Tibial artery (tissue), 4 donors: ENCODE results near the gene GABRB3.
A peak's percentile ranks its signal among the peaks of the same experiment; 100 is the strongest.

Source experiments
- DNase-seq, 2 donors: peaks; one replicate each; pipeline ENCODE4 v3.0.0-alpha.2; 2019
- H3K27ac ChIP-seq, 2 donors: fragments of 200-600 bp; sonication (generic) in 1 of 2; 1 replicate in 1 of 2; 2 replicates in 1 of 2; pipeline ENCODE4 v1.5.1; 2018 to 2019; ENCODE audit warnings: mild to moderate bottlenecking in 1 of 2
- H3K27me3 ChIP-seq, 2 donors: fragments of 200-600 bp; sonication (generic) in 1 of 2; one replicate each; pipeline versions ENCODE4 v1.5.1 to v1.6.0; 2016 to 2019
- H3K36me3 ChIP-seq, 3 donors: fragments of 200-600 bp; sonication (generic) in 2 of 3; one replicate each; pipeline ENCODE4 v1.5.1; 2016 to 2019; ENCODE audit warnings: mild to moderate bottlenecking in 2 of 3
- H3K4me1 ChIP-seq, 4 donors: fragments of 200-600 bp; sonication (generic) in 2 of 4; 1 replicate in 3 of 4; 2 replicates in 1 of 4; pipeline ENCODE4 v1.5.1; 2016 to 2019
- H3K4me3 ChIP-seq, 2 donors: fragments of 200-600 bp; sonication (generic) in 1 of 2; 1 replicate in 1 of 2; 2 replicates in 1 of 2; pipeline ENCODE4 v1.5.1; 2018 to 2019; ENCODE audit warnings: mild to moderate bottlenecking in 2 of 2
- H3K9me3 ChIP-seq, 3 donors: fragments of 200-600 bp; sonication (generic) in 1 of 3; one replicate each; pipeline ENCODE4 v1.5.1; 2016 to 2019
- intact Hi-C: fragments of 100-400 bp; cut with DNase I; formaldehyde crosslinking; loops from one replicate; pipeline ENCODE4 v1.15.0; 2023; ENCODE audit warnings: low total_unique reads
- TF ChIP-seq, protein P1 (sequence below), 2 experiments: fragments of 200-600 bp in 1 of 2; fragments of 450-650 bp in 1 of 2; IDR thresholded peaks; one replicate each; pipeline ENCODE4 v1.5.1; 2017 to 2019; ENCODE audit warnings: antibody characterized with exemption in 2 of 2, mild to moderate bottlenecking in 1 of 2, moderate library complexity in 1 of 2

The GABRB3 gene

DNA sequence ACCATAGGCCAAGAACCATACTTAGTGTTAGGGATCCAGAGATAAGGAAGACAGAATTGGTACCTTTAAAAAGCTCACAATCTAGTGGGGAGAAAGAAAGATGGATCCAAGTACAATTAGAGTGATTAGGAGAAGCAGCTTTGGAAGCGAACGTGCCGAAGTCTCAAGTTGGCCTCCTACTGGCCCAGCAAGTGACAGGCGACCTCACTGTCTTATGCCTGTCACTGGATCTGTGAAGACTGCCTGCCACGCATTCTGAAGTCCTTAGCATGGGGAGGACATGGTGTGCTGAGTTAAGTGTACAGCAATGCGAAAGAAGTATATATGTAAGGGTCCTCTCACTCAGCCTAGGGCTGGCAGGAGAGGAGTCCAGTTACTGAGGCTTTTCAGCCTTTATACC, 141.0 kb downstream of the GABRB3 start:
- no peaks in the 10 kb centered on the region for H3K4me1 ChIP-seq
- no peaks in the 10 kb centered on the region for H3K36me3 ChIP-seq
- no peaks in the 10 kb centered on the region for H3K9me3 ChIP-seq
- no peak for DNase-seq
- no peak overlapping the region for H3K4me3 ChIP-seq
- intact Hi-C loops = no loop called here
- TF ChIP-seq, protein P1, sequence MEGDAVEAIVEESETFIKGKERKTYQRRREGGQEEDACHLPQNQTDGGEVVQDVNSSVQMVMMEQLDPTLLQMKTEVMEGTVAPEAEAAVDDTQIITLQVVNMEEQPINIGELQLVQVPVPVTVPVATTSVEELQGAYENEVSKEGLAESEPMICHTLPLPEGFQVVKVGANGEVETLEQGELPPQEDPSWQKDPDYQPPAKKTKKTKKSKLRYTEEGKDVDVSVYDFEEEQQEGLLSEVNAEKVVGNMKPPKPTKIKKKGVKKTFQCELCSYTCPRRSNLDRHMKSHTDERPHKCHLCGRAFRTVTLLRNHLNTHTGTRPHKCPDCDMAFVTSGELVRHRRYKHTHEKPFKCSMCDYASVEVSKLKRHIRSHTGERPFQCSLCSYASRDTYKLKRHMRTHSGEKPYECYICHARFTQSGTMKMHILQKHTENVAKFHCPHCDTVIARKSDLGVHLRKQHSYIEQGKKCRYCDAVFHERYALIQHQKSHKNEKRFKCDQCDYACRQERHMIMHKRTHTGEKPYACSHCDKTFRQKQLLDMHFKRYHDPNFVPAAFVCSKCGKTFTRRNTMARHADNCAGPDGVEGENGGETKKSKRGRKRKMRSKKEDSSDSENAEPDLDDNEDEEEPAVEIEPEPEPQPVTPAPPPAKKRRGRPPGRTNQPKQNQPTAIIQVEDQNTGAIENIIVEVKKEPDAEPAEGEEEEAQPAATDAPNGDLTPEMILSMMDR (IDR thresholded peaks at IDR 0.05) = no peak
- no peak overlapping the region for H3K27ac ChIP-seq
- no peaks in the 10 kb centered on the region for H3K27me3 ChIP-seq

DNA sequence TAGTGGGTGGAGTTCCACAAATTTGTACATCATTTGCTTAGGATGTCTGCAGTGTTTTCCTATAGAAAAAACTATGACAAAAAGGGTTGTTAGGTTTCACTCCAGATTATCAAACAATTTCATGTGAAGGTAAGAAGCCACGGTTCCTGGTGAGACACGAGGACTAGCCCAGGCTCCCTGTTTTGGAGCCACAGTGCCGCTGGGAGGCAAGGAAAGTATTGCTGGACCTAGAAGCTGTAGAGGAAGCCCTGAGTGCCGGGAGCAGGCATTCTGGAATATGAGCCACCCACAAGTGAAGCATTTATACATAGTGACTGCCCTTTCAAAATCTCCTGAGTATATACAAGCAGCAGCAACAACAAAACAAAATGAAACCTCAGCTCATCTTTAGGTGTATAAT, 142.0 kb downstream of the GABRB3 start:
- no peaks in the 10 kb centered on the region for H3K27me3 ChIP-seq
- no peak overlapping the region for H3K27ac ChIP-seq
- no peaks in the 10 kb centered on the region for H3K4me1 ChIP-seq
- intact Hi-C loops = no loop called here
- DNase-seq = no peak
- no peak overlapping the region for H3K4me3 ChIP-seq
- TF ChIP-seq, protein P1 (IDR thresholded peaks at IDR 0.05) = no peak
- no peaks in the 10 kb centered on the region for H3K36me3 ChIP-seq
- H3K9me3 ChIP-seq = no peaks in the 10 kb centered on the region

DNA sequence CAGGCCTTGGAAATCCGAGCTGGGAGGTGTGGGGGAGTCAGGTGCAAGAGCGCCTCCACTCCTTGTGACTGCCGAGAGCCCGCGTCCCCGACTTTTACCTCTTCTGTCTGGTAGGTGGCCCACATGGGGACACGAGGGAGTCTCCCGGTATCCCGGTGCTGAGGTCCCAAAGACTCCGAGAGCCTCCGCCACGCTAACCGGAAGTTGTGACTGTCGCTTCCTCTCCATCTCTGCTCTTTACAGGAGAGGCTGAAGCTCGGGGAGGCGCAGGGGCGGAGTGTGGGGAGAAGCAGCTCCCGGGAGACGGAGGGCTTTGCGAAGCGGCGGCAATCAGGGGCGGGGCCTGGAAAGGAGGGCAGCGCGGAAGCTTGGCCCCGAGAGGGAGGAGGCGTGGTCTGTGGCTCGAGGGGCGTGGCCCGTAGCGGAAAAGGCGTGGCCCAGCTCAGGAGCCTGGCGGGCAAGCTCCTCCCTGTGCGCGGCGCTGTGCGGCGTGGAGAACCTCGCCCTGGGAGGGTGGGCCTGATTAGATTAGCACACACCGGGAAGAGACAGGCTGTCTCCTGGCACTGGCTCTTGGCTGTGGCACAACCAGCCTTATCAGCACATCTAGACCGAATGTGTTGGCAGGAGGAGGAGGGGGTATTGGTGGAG, 143.9 kb downstream of the GABRB3 start:
- intact Hi-C loops = no loop called here
- Histone ChIP-seq H3K4me1 (no peaks in the 10 kb centered on the region), H3K4me3 (peak overlapping the region in 1 of 2 donors; percentile 42), H3K27me3 (no peaks in the 10 kb centered on the region), H3K36me3 (no peaks in the 10 kb centered on the region), H3K27ac (peak overlapping the region in 1 of 2 donors; percentile 41), H3K9me3 (no peaks in the 10 kb centered on the region)
- TF ChIP-seq, protein P1 (IDR thresholded peaks at IDR 0.05) = no peak
- DNase-seq = peak in 1 of 2 donors; percentile 86

DNA sequence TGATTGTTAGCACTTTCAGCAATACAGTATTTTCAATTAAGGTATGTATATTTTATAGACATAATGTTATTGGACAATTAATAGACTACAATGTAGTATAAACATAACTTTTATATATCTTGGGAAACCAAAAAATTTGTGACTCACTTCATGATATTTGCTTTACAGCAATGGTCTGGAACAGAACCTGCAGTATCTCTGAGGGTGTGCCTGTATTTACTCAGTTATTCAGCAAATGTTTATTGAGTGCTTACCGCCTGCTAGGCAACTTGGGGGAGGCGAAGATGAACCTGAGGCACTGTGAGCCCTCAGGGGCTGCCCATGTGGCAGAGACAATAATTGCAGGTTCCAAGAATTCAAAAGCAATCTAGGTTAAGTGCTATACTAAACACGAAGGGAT, 144.8 kb downstream of the GABRB3 start:
- Histone ChIP-seq H3K27ac (no peak overlapping the region), H3K9me3 (no peaks in the 10 kb centered on the region), H3K27me3 (no peaks in the 10 kb centered on the region), H3K36me3 (no peaks in the 10 kb centered on the region), H3K4me1 (no peaks in the 10 kb centered on the region), H3K4me3 (peak overlapping the region in 1 of 2 donors; percentile 42)
- intact Hi-C loops = no loop called here
- TF ChIP-seq, protein P1 (IDR thresholded peaks at IDR 0.05) = no peak
- DNase-seq = no peak

DNA sequence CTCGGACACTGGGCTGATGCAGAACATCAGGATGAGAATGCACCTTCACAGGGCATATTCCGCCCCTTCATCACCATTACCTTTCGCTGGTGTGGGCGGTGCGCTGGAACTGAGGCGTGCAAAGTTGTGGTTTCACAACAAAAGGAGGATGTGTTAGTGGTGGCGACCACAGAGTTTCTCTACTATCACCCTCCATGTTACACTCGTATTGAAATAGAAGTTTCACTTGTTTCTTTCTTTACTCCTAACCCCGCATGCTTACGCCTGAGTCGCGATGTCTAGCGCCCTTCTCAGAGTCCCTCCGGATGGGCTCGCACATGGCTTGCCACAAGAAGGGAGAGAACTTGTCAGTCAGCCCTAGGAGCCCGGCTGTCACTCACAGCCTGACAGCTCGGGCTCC, 148.7 kb downstream of the GABRB3 start:
- TF ChIP-seq, protein P1 (IDR thresholded peaks at IDR 0.05) = no peak
- H3K4me1 ChIP-seq = no peaks in the 10 kb centered on the region
- intact Hi-C loops = no loop called here
- no peaks in the 10 kb centered on the region for H3K9me3 ChIP-seq
- no peaks in the 10 kb centered on the region for H3K36me3 ChIP-seq
- H3K4me3 ChIP-seq = no peak overlapping the region
- no peaks in the 10 kb centered on the region for H3K27me3 ChIP-seq
- no peak overlapping the region for H3K27ac ChIP-seq
- no peak for DNase-seq

DNA sequence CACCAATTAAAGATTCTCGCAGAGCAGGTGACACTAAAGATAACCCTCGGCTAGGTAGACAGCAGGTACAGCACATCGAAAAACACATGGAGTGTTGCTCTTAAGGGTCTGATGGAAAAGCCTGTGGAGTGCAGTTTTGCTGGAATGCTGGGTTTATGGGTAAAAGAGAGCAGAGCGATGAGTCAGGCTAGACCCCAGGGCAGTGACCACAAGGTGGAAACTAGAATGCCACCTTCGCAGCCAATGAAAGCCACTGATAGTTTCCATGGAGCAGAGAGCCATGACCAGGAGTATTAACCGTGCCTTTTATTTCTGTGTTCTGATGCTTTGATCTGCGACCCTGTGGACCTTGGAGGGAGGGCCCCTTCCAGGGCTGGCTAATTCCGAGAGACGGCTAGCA, 149.8 kb downstream of the GABRB3 start:
- H3K4me1 ChIP-seq = no peaks in the 10 kb centered on the region
- TF ChIP-seq, protein P1 (IDR thresholded peaks at IDR 0.05) = no peak
- no peak overlapping the region for H3K4me3 ChIP-seq
- DNase-seq = no peak
- H3K27ac ChIP-seq = no peak overlapping the region
- no peaks in the 10 kb centered on the region for H3K9me3 ChIP-seq
- H3K36me3 ChIP-seq = no peaks in the 10 kb centered on the region
- intact Hi-C loops = no loop called here
- no peaks in the 10 kb centered on the region for H3K27me3 ChIP-seq
